Ovary (tissue), 9 donors: ENCODE data around the gene ARHGAP45. TPM values are rescaled to one million over a fixed set of nuclear protein-coding genes. Genes with fewer than 3 reads are reported as not detected.

Experiments
- DNase-seq, 5 donors: peaks; one replicate each; pipeline ENCODE4 v3.0.0-alpha.2; 2019 to 2020
- H3K27ac ChIP-seq, 2 donors: fragments of 200-600 bp; one replicate each; pipeline versions ENCODE4 v1.5.1 to v1.8.0; 2019 to 2022
- H3K27me3 ChIP-seq: fragments of 200-600 bp; one replicate; pipeline ENCODE4 v1.8.0; 2022
- H3K36me3 ChIP-seq: fragments of 200-600 bp; sonication (generic); one replicate; pipeline ENCODE4 v1.5.1; 2019
- H3K4me1 ChIP-seq: one replicate; pipeline ENCODE4 v1.8.1; 2013; ENCODE audit warnings: mild to moderate bottlenecking, moderate library complexity; ENCODE audit not compliant: insufficient read depth
- H3K4me3 ChIP-seq: fragments of 200-600 bp; sonication (generic); one replicate; pipeline ENCODE4 v1.5.1; 2017
- H3K9me3 ChIP-seq, 2 donors: fragments of 200-600 bp in 1 of 2; sonication (generic) in 1 of 2; one replicate each; pipeline versions ENCODE4 v1.5.1 to v1.8.1; 2013 to 2019; ENCODE audit warnings: mild to moderate bottlenecking in 1 of 2, moderate library complexity in 1 of 2
- EP300 ChIP-seq: sonication (generic); formaldehyde crosslinking; IDR thresholded peaks from one replicate; pipeline ENCODE4 v1.6.1; 2017; ENCODE audit warnings: antibody characterized with exemption
- POLR2A ChIP-seq: fragments of 450-650 bp; IDR thresholded peaks from one replicate; pipeline ENCODE4 v1.6.1; 2017; ENCODE audit warnings: antibody characterized with exemption, mild to moderate bottlenecking, moderate library complexity
- WGBS, 3 donors: extraction: QIAGEN DNeasy Blood & Tissue Kit in 1 of 3; methylation state at CpG; one replicate each; pipeline versions ENCODE4 v1.1.5 to v1.1.7; 2013 to 2017; 5-methylcytosine and 5-hydroxymethylcytosine counted together
- intact Hi-C, 4 donors: fragments of 100-400 bp; cut with DNase I; formaldehyde crosslinking; loops; one replicate each; pipeline versions ENCODE4 v1.11.0 to v1.15.1; 2022 to 2023
- polyA plus RNA-seq, 2 donors: library from polyadenylated mRNA; stranded (reverse); fragments of 200-250 nt in 1 of 2; fragments of 350-450 nt in 1 of 2; fragmentation: Illumina TruSeq in 1 of 2; extraction: RNeasy Lipid Tissue Mini Kit (QIAGEN cat#74804) in 1 of 2; gene quantifications; one replicate each; pipeline ENCODE4 v1.2.3, GENCODE V29; 2013 to 2014
- total RNA-seq, 7 donors: library from RNA; depleted of rRNA in 2 of 7; stranded (reverse); fragments of >200 nt in 2 of 7; fragmentation: NEBNext Ultra II Directional in 3 of 7; extraction: Animal tissue kit (Norgen Biotek cat#: 25700) in 3 of 7; gene quantifications; one replicate each; pipeline versions ENCODE4 v1.1.0 to v1.2.4, GENCODE V29; 2016 to 2023
- TF ChIP-seq, protein P1 (sequence below), 3 donors: fragments of 450-650 bp in 2 of 3; fragments of 200-600 bp in 1 of 3; IDR thresholded peaks; one replicate each; pipeline versions ENCODE4 v1.5.1 to v1.8.0; 2016 to 2022; ENCODE audit warnings: antibody characterized with exemption in 3 of 3, mild to moderate bottlenecking in 1 of 3
- donor health status: DM: no; HTN: no; CAD: no; lungs with moderate emphysema.
- donor health status: DM: no; HTN: no; CAD: no.
- donor health status: Bipolar disorder and iron deficiency.
- donor health status: DM: yes; HTN: yes; CAD: no.
- donor health status: DM: no; HTN: no; CAD: no.
- donor health status: DM: yes; HTN: yes; CAD: no.

The ARHGAP45 gene
- total and polyA plus RNA-seq, 9 donors, result 1.0 to 10.6 (median 7.0) TPM

DNA sequence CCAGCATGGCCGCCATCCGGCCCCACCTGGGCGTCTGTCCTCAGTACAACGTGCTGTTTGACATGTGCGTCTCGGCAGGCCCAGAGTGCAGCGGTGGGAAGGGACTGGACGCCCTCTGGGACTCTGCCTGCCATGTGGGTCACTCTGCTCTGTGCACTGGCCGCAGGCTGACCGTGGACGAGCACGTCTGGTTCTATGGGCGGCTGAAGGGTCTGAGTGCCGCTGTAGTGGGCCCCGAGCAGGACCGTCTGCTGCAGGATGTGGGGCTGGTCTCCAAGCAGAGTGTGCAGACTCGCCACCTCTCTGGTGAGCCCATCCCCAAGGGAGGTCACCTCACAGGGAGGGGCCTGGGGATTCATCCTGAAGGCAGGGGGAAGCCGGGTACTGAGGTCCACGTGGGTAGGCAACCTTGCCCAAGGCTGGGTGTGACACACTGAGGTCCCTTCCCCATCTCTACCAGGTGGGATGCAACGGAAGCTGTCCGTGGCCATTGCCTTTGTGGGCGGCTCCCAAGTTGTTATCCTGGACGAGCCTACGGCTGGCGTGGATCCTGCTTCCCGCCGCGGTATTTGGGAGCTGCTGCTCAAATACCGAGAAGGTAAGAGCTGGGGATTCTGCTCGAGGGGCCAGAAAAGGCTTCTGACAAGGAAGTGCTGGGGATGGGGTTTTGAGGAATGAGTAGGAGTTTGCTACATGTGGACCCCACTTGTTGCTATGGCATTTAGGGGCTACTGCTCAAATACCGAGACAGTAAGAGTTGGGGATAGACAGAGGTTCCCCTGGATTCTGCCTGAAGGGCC, 15.8 kb upstream of the ARHGAP45 start:
- Histone ChIP-seq H3K36me3 (no peaks in the 10 kb centered on the region), H3K27me3 (no peaks in the 10 kb centered on the region), H3K9me3 (no peaks in the 10 kb centered on the region), H3K4me3 (no peak overlapping the region), H3K4me1 (no peaks in the 10 kb centered on the region), H3K27ac (no peak overlapping the region)
- TF ChIP-seq EP300 (no peak), POLR2A (no peak)
- TF ChIP-seq, protein P1, sequence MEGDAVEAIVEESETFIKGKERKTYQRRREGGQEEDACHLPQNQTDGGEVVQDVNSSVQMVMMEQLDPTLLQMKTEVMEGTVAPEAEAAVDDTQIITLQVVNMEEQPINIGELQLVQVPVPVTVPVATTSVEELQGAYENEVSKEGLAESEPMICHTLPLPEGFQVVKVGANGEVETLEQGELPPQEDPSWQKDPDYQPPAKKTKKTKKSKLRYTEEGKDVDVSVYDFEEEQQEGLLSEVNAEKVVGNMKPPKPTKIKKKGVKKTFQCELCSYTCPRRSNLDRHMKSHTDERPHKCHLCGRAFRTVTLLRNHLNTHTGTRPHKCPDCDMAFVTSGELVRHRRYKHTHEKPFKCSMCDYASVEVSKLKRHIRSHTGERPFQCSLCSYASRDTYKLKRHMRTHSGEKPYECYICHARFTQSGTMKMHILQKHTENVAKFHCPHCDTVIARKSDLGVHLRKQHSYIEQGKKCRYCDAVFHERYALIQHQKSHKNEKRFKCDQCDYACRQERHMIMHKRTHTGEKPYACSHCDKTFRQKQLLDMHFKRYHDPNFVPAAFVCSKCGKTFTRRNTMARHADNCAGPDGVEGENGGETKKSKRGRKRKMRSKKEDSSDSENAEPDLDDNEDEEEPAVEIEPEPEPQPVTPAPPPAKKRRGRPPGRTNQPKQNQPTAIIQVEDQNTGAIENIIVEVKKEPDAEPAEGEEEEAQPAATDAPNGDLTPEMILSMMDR (IDR thresholded peaks at IDR 0.05), result no peak
- DNase-seq, result no peak
- intact Hi-C loops, result no loop called here
- WGBS, 3 donors, result 71 to 83% (median 78%) methylated on average over 28 to 31 of the region's 31 CpGs

DNA sequence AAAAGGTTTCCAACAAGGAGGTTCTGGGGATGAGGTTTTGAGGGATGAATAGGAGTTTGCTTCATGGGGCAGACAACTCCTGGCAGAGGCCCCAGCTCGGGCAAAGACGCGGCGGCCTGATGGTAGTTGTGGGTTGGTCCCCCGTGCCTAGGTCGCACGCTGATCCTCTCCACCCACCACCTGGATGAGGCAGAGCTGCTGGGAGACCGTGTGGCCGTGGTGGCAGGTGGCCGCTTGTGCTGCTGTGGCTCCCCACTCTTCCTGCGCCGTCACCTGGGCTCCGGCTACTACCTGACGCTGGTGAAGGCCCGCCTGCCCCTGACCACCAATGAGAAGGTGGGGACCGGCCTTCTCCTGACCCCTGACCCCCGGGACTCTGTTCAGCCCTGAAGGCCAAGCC, 15.2 kb upstream of the ARHGAP45 start:
- Histone ChIP-seq H3K36me3 (no peaks in the 10 kb centered on the region), H3K27ac (no peak overlapping the region), H3K27me3 (no peaks in the 10 kb centered on the region), H3K9me3 (peaks cover 0 to 2% of the 10 kb centered on the region in 2 donors), H3K4me1 (no peaks in the 10 kb centered on the region), H3K4me3 (no peak overlapping the region)
- DNase-seq, result no peak
- 86 to 93% (median 88%) methylated on average over 11 to 17 of the region's 17 CpGs for WGBS, 3 donors
- intact Hi-C loops, result no loop called here
- no peak for TF ChIP-seq POLR2A
- no peak for TF ChIP-seq EP300
- TF ChIP-seq, protein P1 (IDR thresholded peaks at IDR 0.05), result no peak

DNA sequence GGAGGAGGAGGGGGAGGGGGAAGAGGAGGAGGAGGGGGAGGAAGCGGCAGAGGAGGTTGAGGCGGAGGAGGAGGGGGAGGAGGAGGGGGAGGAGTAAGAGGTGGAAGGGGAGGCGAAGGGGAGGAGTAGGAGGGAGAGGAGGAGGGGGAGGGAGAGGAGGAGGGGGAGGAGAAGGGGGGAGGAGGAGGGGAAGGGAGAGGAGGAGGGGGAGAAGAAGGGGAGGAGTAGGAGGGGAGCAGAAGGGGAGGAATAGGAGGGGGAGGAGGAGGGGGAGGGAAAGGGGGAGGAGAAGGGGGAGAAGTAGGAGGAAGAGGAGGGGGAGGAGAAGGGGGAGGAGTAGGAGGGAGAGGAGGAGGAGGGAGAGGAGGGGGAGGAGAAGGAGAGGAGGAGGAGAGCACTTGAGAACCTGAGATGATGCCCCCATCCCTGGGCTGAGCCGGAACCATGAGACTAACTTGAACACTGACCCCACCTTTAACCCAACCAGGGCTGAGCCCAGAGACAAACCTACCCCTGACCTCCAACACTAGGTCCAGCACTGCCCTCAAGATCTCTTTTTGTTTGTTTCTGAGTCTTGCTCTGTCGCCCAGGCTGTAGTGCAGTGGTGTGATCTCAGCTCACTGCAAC, 14.5 kb upstream of the ARHGAP45 start:
- no peak overlapping the region for H3K27ac ChIP-seq
- WGBS, 3 donors, result 34 to 71% (median 68%) methylated on average over 2 to 4 of the region's 5 CpGs
- DNase-seq, result no peak
- H3K36me3 ChIP-seq, result no peaks in the 10 kb centered on the region
- no peaks in the 10 kb centered on the region for H3K27me3 ChIP-seq
- H3K4me3 ChIP-seq, result no peak overlapping the region
- intact Hi-C loops, result no loop called here
- TF ChIP-seq EP300 (no peak), POLR2A (no peak)
- TF ChIP-seq, protein P1 (IDR thresholded peaks at IDR 0.05), result no peak
- peaks cover 0 to 7% of the 10 kb centered on the region in 2 donors for H3K9me3 ChIP-seq
- no peaks in the 10 kb centered on the region for H3K4me1 ChIP-seq

DNA sequence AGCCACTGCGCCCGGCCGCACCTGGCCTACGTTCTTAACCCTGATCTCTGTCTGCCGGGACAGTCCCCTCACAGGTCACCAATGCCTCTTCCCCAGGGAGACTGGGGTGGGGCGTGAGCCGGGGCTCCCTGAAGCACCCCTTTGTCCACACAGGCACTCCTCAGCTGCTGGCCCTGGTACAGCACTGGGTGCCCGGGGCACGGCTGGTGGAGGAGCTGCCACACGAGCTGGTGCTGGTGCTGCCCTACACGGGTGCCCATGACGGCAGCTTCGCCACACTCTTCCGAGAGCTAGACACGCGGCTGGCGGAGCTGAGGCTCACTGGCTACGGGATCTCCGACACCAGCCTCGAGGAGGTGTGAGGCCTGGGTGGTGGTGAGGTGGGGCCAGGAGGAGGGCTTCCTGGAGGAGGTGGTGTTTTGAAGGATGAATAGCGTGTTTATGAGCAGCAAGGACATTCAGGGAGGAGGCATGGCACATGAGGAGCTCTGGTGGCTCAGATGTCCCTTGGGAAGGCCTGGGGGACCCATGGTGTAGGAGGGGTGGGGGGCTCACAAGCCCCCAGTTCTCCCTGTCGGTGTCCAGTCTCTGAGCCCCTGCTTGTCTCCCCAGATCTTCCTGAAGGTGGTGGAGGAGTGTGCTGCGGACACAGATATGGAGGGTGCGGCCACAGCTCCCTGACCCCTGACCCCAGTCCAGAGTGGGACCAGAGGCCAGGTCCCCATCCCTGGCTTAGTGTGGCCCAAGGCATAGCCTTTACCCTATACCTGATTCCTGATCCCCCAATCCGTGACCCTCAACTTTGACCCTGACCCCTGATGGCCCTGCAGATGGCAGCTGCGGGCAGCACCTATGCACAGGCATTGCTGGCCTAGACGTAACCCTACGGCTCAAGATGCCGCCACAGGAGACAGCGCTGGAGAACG, 13.5 kb upstream of the ARHGAP45 start:
- H3K27ac ChIP-seq, result no peak overlapping the region
- H3K9me3 ChIP-seq, result peaks cover under 1 to 11% of the 10 kb centered on the region in 2 donors
- H3K4me3 ChIP-seq, result no peak overlapping the region
- 87 to 92% (median 88%) methylated on average over 31 of the region's 31 CpGs for WGBS, 3 donors
- intact Hi-C loops, result no loop called here
- no peak for DNase-seq
- TF ChIP-seq POLR2A, result no peak
- TF ChIP-seq, protein P1 (IDR thresholded peaks at IDR 0.05), result no peak
- TF ChIP-seq EP300, result no peak
- H3K36me3 ChIP-seq, result no peaks in the 10 kb centered on the region
- H3K27me3 ChIP-seq, result no peaks in the 10 kb centered on the region
- no peaks in the 10 kb centered on the region for H3K4me1 ChIP-seq
